ENCODE measurements around the gene GNG12. TPM values are rescaled to one million over a fixed set of nuclear protein-coding genes. Genes with fewer than 3 reads are reported as not detected.

GNG12 gene
- total RNA-seq, 1 donor from 2014 or later = 18.5 TPM

GRCh38 chr1:67823615-67824014, 9.7 kb downstream of the GNG12 start:
- H3K36me3 Mint-ChIP-seq (ENCODE audit: low read depth) = no peaks in the 10 kb centered on the region
- DNase-seq (ENCODE audit: low read depth, low spot score) = no peak
- H3K27ac Mint-ChIP-seq (ENCODE audit: unreplicated experiment) = no peak overlapping the region
- no peaks in the 10 kb centered on the region for H3K9me3 Mint-ChIP-seq
- no peak for TF ChIP-seq CTCF (conservative IDR thresholded peaks at IDR 0.05)
- no peaks in the 10 kb centered on the region for H3K4me1 Mint-ChIP-seq
- no peak overlapping the region for H3K4me3 Mint-ChIP-seq
- H3K27me3 Mint-ChIP-seq (ENCODE audit: low read depth) = no peaks in the 10 kb centered on the region

- TF ChIP-seq CTCF (conservative IDR thresholded peaks at IDR 0.05) = no peak
- H3K27ac Mint-ChIP-seq (ENCODE audit: unreplicated experiment) = no peak overlapping the region
- no peak for DNase-seq (ENCODE audit: low read depth, low spot score)
- no peaks in the 10 kb centered on the region for H3K27me3 Mint-ChIP-seq (ENCODE audit: low read depth)
- H3K36me3 Mint-ChIP-seq (ENCODE audit: low read depth) = no peaks in the 10 kb centered on the region
- no peak overlapping the region for H3K4me3 Mint-ChIP-seq
- H3K9me3 Mint-ChIP-seq = no peaks in the 10 kb centered on the region
- H3K4me1 Mint-ChIP-seq = no peaks in the 10 kb centered on the region
These were observed 12.0 kb downstream of the GNG12 start for GRCh38 chr1:67821263-67821662.

- H3K9me3 Mint-ChIP-seq = no peaks in the 10 kb centered on the region
- TF ChIP-seq CTCF (conservative IDR thresholded peaks at IDR 0.05) = no peak
- H3K36me3 Mint-ChIP-seq (ENCODE audit: low read depth) = peaks cover 3% of the 10 kb centered on the region
- H3K27ac Mint-ChIP-seq (ENCODE audit: unreplicated experiment) = no peak overlapping the region
- H3K4me1 Mint-ChIP-seq = no peaks in the 10 kb centered on the region
- no peak for DNase-seq (ENCODE audit: low read depth, low spot score)
- H3K4me3 Mint-ChIP-seq = no peak overlapping the region
- no peaks in the 10 kb centered on the region for H3K27me3 Mint-ChIP-seq (ENCODE audit: low read depth)
These were observed 14.5 kb downstream of the GNG12 start for GRCh38 chr1:67818725-67819301.

GRCh38 chr1:67818162-67818561, 15.1 kb downstream of the GNG12 start:
- H3K36me3 Mint-ChIP-seq (ENCODE audit: low read depth) = peaks cover 3% of the 10 kb centered on the region
- H3K27ac Mint-ChIP-seq (ENCODE audit: unreplicated experiment) = no peak overlapping the region
- no peaks in the 10 kb centered on the region for H3K27me3 Mint-ChIP-seq (ENCODE audit: low read depth)
- H3K9me3 Mint-ChIP-seq = no peaks in the 10 kb centered on the region
- H3K4me3 Mint-ChIP-seq = no peak overlapping the region
- no peak for TF ChIP-seq CTCF (conservative IDR thresholded peaks at IDR 0.05)
- DNase-seq (ENCODE audit: low read depth, low spot score) = no peak
- H3K4me1 Mint-ChIP-seq = no peaks in the 10 kb centered on the region

- H3K4me1 Mint-ChIP-seq = no peaks in the 10 kb centered on the region
- H3K9me3 Mint-ChIP-seq = no peaks in the 10 kb centered on the region
- H3K27me3 Mint-ChIP-seq (ENCODE audit: low read depth) = no peaks in the 10 kb centered on the region
- no peak overlapping the region for H3K4me3 Mint-ChIP-seq
- no peak for TF ChIP-seq CTCF (conservative IDR thresholded peaks at IDR 0.05)
- H3K36me3 Mint-ChIP-seq (ENCODE audit: low read depth) = peaks cover 3% of the 10 kb centered on the region
- DNase-seq (ENCODE audit: low read depth, low spot score) = no peak
- H3K27ac Mint-ChIP-seq (ENCODE audit: unreplicated experiment) = no peak overlapping the region
These were observed 15.9 kb downstream of the GNG12 start for GRCh38 chr1:67817319-67817718.

Data from neural crest cell (in vitro differentiated cells).